OCI-LY7 (cell line): ENCODE measurements around the gene GEMIN5. TPM values are rescaled to one million over a fixed set of nuclear protein-coding genes. Genes with fewer than 3 reads are reported as not detected.
"Not testable (repeated sequence)": the region's sequence is repeated elsewhere in the genome, so short reads cannot be mapped to it uniquely, and the experiment has no call there.

ENCODE experiments used
- BruUV-seq: library from RNA; stranded (reverse); fragments of 400-500 nt; replicated peaks from 2 replicates; lab custom pipeline; 2021; lab: Mats Ljungman, UMichigan
- CTCF ChIA-PET: fragments of 300-600 bp; sonication (Branson Sonifier 250); formaldehyde crosslinking; loops from one replicate; lab custom pipeline; 2022; ENCODE audit warnings: antibody characterized with exemption; ENCODE audit not compliant: unreplicated experiment; lab: Charles Lee
- POLR2A ChIA-PET: fragments of 300-600 bp; sonication (Branson Sonifier 250); formaldehyde crosslinking; loops from one replicate; lab custom pipeline; 2022; ENCODE audit warnings: antibody characterized with exemption; lab: Charles Lee
- DNase-seq: peaks from one replicate; pipeline ENCODE4 v3.0.0-alpha.2; 2015; ENCODE audit warnings: low spot score
- H2AFZ ChIP-seq: fragments of 200-600 bp; sonication (generic), shearing (Covaris generic); 2 replicates; pipeline ENCODE4 v1.6.1; 2014; ENCODE audit warnings: mild to moderate bottlenecking, antibody characterized with exemption, low read length, moderate library complexity
- H3K27ac ChIP-seq: fragments of 200-600 bp; sonication (generic); 2 replicates; pipeline ENCODE4 v1.5.1; 2014; ENCODE audit warnings: mixed run types, low read depth, mild to moderate bottlenecking, moderate library complexity, low read length, inconsistent platforms; ENCODE audit not compliant: poor library complexity, severe bottlenecking
- H3K36me3 ChIP-seq: fragments of 200-600 bp; sonication (generic); 2 replicates; pipeline ENCODE4 v1.6.1; 2014; ENCODE audit warnings: mild to moderate bottlenecking, antibody characterized with exemption, low read length, moderate library complexity, mixed read lengths; ENCODE audit not compliant: insufficient read depth
- H3K4me1 ChIP-seq: fragments of 200-600 bp; sonication (generic); 2 replicates; pipeline ENCODE4 v1.5.1; 2014; ENCODE audit warnings: mild to moderate bottlenecking, low read length; ENCODE audit not compliant: insufficient read depth, poor library complexity, severe bottlenecking
- H3K4me2 ChIP-seq: fragments of 200-600 bp; sonication (generic); 2 replicates; pipeline ENCODE4 v1.6.1; 2014; ENCODE audit warnings: mild to moderate bottlenecking, low read length
- H3K4me3 ChIP-seq: fragments of 200-600 bp; sonication (generic); 2 replicates; pipeline ENCODE4 v1.5.1; 2014; ENCODE audit warnings: mild to moderate bottlenecking, low read depth, low read length; ENCODE audit not compliant: poor library complexity, severe bottlenecking
- H3K79me2 ChIP-seq: fragments of 200-600 bp; sonication (generic); 2 replicates; pipeline ENCODE4 v1.6.1; 2016; ENCODE audit warnings: low read depth, mild to moderate bottlenecking, low read length, moderate library complexity, mixed read lengths; ENCODE audit not compliant: insufficient read depth
- H3K9me2 ChIP-seq: fragments of 200-600 bp; sonication (generic); 2 replicates; pipeline ENCODE4 v1.6.1; 2016; ENCODE audit warnings: mild to moderate bottlenecking, low read length, mixed read lengths; ENCODE audit not compliant: insufficient read depth
- H3K9me3 ChIP-seq: fragments of 200-600 bp; sonication (generic); 2 replicates; pipeline ENCODE4 v1.6.1; 2014; ENCODE audit warnings: mild to moderate bottlenecking, mixed run types, low read length, mixed read lengths
- H4K20me1 ChIP-seq: fragments of 200-600 bp; sonication (generic); 2 replicates; pipeline ENCODE4 v1.6.1; 2014; ENCODE audit warnings: mild to moderate bottlenecking, antibody characterized with exemption, low read length, moderate library complexity, mixed read lengths; ENCODE audit not compliant: insufficient read depth
- CTCF ChIP-seq: fragments of 200-600 bp; sonication (generic); conservative IDR thresholded peaks from 2 replicates; pipeline ENCODE4 v1.5.1; 2014; ENCODE audit warnings: mild to moderate bottlenecking, antibody characterized with exemption, low read length, moderate library complexity, mixed read lengths
- EZH2phosphoT487 ChIP-seq: fragments of 200-600 bp; sonication (generic); IDR thresholded peaks from 2 replicates; pipeline ENCODE4 v1.6.1; 2018; ENCODE audit warnings: low read depth, borderline replicate concordance, mild to moderate bottlenecking, mixed run types, antibody characterized with exemption, low read length, moderate library complexity, mixed read lengths
- intact Hi-C: fragments of 100-400 bp; cut with micrococcal nuclease; formaldehyde crosslinking; loops from one replicate; pipeline ENCODE4 v1.10.0; 2022; ENCODE audit not compliant: unreplicated experiment
- total RNA-seq, 2 experiments: library from RNA; depleted of rRNA in 1 of 2; stranded (reverse); fragments of >200 nt in 1 of 2; shearing (Covaris generic) in 1 of 2; gene quantifications; 2 replicates each; pipeline ENCODE4 v1.2.3, GENCODE V29; 2014 to 2022

Gene GEMIN5
- total RNA-seq, 2 experiments from 2014 or later = 17.9 to 25.6 TPM

DNA sequence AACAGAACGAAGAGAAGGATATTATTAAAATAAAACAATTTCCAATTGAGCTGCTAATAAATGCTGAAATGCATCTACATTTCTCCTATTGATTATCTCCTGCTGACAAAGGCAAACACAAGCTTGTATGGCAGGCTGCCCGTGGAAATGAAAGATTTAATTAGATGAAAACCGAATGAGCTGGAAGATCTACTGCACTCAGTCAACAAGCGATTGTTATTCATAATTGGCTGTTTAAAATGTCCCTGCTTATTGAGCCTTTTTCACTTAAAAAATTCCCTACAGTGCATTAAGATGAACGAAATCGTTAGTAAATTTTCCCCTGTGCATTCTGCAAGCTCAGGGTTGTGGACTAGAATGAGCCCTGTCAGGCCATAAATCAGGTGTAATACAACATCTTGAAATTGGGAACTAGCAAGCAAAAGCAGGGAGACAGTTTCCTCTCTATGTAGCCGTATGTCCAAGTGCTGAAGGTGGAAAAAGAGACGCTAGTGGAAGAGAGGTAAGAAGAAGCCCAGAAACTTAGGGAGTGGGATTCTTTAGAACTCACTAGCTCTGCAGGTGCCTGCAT lies 47.0 kb upstream of the GEMIN5 start:
- Histone ChIP-seq H3K4me1 (no peaks in the 10 kb centered on the region), H3K79me2 (no peaks in the 10 kb centered on the region), H3K27ac (no peak overlapping the region), H3K4me3 (no peak overlapping the region), H3K36me3 (no peaks in the 10 kb centered on the region), H3K9me2 (no peaks in the 10 kb centered on the region), H2AFZ (no peak overlapping the region), H3K9me3 (no peaks in the 10 kb centered on the region), H3K4me2 (no peak overlapping the region), H4K20me1 (no peaks in the 10 kb centered on the region)
- TF ChIP-seq EZH2phosphoT487 (no peak), CTCF (no peak)
- ChIA-PET POLR2A (interaction anchor here (0.6 to 1.0 kb wide), 2 partner anchors 32 to 824 kb away, joined by 3 read pairs; no protein-coding TSS in a partner anchor), CTCF (no interaction called here)
- no TSS peak for BruUV-seq
- DNase-seq = no peak
- intact Hi-C loops = no loop called here

DNA sequence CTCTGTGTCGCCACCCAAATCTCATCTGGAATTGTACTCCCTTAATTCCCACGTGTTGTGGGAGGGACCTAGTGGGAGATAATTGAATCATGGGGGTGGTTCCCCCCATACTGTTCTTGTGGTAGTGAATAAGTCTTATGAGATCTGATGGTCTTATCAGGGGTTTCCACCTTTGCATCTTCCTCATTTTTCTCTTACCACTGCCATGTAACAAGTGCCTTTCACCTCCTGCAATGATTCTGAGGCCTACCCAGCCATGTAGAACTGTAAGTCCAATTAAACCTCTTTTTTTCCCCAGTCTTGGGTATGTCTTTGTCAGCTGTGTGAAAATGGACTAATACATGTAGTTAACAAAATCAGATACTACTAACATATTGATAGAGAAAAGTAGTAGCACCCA lies 40.3 kb upstream of the GEMIN5 start:
- H3K79me2 ChIP-seq, H3K4me2 ChIP-seq, DNase-seq, H3K27ac ChIP-seq, POLR2A ChIA-PET, H3K4me3 ChIP-seq, BruUV-seq, CTCF ChIA-PET, H3K4me1 ChIP-seq, H3K9me2 ChIP-seq, H3K9me3 ChIP-seq, H2AFZ ChIP-seq, H3K36me3 ChIP-seq, intact Hi-C loops, H4K20me1 ChIP-seq: not testable (repeated sequence)

DNA sequence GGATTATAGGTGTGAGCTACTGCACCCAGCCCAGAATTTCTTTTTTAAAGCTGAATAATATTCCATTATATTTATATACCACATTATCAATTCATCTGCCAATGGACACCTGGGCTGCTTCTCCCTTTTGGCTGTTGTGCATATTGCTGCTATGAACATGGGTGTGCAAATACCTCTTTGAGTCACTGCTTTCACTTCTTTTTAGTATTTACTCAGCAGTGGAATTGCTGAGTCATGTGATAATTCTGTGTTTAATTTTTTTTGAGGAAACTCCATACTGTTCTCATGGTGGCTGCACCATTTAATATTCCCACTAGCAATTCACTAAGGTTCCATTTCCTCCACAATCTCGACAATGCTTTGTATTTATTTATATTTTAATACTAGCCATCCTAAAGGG lies 39.4 kb upstream of the GEMIN5 start:
- POLR2A ChIA-PET = no interaction called here
- CTCF ChIA-PET = no interaction called here

DNA sequence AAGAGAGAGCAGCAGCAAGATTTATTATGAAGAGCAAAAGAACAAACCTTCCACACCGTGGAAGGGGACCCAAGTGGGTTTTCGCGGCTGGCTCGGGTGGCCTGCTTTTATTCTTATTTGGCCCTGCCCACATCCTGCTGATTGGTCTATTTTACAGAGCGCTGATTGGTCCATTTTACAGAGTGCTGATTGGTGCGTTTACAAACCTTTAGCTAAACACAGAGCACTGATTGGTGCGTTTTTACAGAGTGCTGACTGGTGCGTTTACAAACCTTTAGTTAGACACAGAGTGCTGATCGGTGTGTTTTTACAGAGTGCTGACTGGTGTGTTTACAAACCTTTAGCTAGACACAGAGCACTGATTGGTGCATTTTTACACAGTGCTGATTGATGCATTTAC lies 38.1 kb upstream of the GEMIN5 start:
- H3K36me3 ChIP-seq, intact Hi-C loops, H3K79me2 ChIP-seq, H3K4me2 ChIP-seq, H3K27ac ChIP-seq, H2AFZ ChIP-seq, CTCF ChIA-PET, DNase-seq, H3K4me1 ChIP-seq, H3K9me2 ChIP-seq, H3K4me3 ChIP-seq, H4K20me1 ChIP-seq, BruUV-seq, H3K9me3 ChIP-seq: not testable (repeated sequence)
- POLR2A ChIA-PET = interaction anchor here (0.8 kb wide), 1 partner anchor 64 kb away, joined by 3 read pairs; no protein-coding TSS in a partner anchor

More for the DNA sequence above, 39.4 kb upstream of the GEMIN5 start:
- no peak for DNase-seq
- Histone ChIP-seq H3K27ac (no peak overlapping the region), H3K9me2 (no peaks in the 10 kb centered on the region), H3K79me2 (no peaks in the 10 kb centered on the region), H3K4me2 (no peak overlapping the region), H3K36me3 (no peaks in the 10 kb centered on the region), H2AFZ (no peak overlapping the region), H3K4me1 (no peaks in the 10 kb centered on the region), H3K9me3 (no peaks in the 10 kb centered on the region), H4K20me1 (no peaks in the 10 kb centered on the region), H3K4me3 (no peak overlapping the region)
- TF ChIP-seq CTCF (no peak), EZH2phosphoT487 (no peak)
- no TSS peak for BruUV-seq
- intact Hi-C loops = no loop called here
